Neural progenitor cell (in vitro differentiated cells): ENCODE results near the gene FARS2.

Experiments
- EZH2 ChIP-seq: fragments of 200-600 bp; sonication (generic); IDR thresholded peaks from 2 replicates; pipeline ENCODE4 v1.6.1; 2017; ENCODE audit warnings: antibody characterized with exemption, mild to moderate bottlenecking, moderate library complexity
- EZH2phosphoT487 ChIP-seq: fragments of 200-600 bp; sonication (generic); IDR thresholded peaks from 2 replicates; pipeline ENCODE4 v1.6.1; 2017; ENCODE audit warnings: antibody characterized with exemption
- TF ChIP-seq, protein P1 (sequence below): fragments of 200-600 bp; sonication (generic); IDR thresholded peaks from 2 replicates; pipeline ENCODE4 v1.5.1; 2017; ENCODE audit warnings: antibody characterized with exemption, mild to moderate bottlenecking

DNA sequence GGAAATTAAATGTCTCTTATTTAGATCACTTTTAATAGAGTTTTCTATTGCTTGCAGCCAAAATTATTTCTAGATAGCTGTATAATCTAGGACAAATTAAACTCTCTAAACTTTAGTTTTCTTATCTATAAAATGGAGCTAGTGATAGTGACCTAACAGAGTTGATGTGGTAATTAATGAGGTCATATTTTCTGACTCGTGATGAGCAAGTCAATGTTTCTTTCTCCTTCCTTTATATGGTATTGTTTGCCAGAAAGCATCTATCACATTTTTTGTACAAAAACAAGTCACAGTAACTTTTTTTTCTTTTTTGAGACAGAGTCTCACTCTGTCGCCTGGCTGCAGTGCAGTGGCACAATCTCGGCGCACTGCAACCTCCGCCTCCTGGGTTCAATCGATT lies 267.7 kb downstream of the FARS2 start:
- TF ChIP-seq, protein P1, sequence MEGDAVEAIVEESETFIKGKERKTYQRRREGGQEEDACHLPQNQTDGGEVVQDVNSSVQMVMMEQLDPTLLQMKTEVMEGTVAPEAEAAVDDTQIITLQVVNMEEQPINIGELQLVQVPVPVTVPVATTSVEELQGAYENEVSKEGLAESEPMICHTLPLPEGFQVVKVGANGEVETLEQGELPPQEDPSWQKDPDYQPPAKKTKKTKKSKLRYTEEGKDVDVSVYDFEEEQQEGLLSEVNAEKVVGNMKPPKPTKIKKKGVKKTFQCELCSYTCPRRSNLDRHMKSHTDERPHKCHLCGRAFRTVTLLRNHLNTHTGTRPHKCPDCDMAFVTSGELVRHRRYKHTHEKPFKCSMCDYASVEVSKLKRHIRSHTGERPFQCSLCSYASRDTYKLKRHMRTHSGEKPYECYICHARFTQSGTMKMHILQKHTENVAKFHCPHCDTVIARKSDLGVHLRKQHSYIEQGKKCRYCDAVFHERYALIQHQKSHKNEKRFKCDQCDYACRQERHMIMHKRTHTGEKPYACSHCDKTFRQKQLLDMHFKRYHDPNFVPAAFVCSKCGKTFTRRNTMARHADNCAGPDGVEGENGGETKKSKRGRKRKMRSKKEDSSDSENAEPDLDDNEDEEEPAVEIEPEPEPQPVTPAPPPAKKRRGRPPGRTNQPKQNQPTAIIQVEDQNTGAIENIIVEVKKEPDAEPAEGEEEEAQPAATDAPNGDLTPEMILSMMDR, result no peak
- no peak for TF ChIP-seq EZH2phosphoT487
- TF ChIP-seq EZH2, result no peak
